Mammary epithelial cell (primary cell): ENCODE data around the gene COLGALT1.

ENCODE experiments used
- EZH2 ChIP-seq: IDR thresholded peaks from 2 replicates; pipeline ENCODE4 v1.6.1; 2012; ENCODE audit warnings: low read length, inconsistent platforms, borderline replicate concordance
- TF ChIP-seq, protein P1 (sequence below), 2 donors: IDR thresholded peaks in 1 of 2; conservative IDR thresholded peaks in 1 of 2; 2 replicates each; pipeline ENCODE4 v1.5.1; 2011 to 2012; ENCODE audit warnings: inconsistent platforms in 2 of 2, low read length in 2 of 2, mild to moderate bottlenecking in 2 of 2, control low read depth in 1 of 2, low read depth in 1 of 2; ENCODE audit not compliant: insufficient read depth in 1 of 2; ENCODE audit errors: extremely low read depth in 1 of 2

DNA sequence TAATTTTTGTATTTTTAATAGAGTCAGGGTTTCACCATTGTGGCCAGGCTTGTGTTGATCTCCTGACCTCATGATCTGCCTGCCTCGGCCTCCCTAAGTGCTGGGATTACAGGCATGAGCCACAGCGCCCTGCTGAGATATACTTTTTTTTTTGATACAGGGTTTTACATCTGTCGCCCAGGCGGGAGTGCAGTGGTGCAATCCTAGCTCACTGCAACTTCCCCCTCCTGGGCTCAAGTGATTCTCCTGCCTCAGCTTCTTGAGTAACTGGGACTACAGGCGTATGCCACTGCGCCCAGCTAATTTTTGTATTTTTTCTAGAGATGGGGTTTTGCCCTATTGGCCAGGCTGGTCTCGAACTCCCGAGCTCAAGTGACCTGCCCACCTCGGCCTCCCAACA is 2.0 kb downstream of the COLGALT1 start:
- TF ChIP-seq, protein P1, sequence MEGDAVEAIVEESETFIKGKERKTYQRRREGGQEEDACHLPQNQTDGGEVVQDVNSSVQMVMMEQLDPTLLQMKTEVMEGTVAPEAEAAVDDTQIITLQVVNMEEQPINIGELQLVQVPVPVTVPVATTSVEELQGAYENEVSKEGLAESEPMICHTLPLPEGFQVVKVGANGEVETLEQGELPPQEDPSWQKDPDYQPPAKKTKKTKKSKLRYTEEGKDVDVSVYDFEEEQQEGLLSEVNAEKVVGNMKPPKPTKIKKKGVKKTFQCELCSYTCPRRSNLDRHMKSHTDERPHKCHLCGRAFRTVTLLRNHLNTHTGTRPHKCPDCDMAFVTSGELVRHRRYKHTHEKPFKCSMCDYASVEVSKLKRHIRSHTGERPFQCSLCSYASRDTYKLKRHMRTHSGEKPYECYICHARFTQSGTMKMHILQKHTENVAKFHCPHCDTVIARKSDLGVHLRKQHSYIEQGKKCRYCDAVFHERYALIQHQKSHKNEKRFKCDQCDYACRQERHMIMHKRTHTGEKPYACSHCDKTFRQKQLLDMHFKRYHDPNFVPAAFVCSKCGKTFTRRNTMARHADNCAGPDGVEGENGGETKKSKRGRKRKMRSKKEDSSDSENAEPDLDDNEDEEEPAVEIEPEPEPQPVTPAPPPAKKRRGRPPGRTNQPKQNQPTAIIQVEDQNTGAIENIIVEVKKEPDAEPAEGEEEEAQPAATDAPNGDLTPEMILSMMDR (conservative IDR thresholded peaks at IDR 0.05 in 1 of 2, IDR thresholded peaks at IDR 0.05 in 1 of 2; ENCODE audit: extremely low read depth in 1 of 2, insufficient read depth in 1 of 2, low read depth in 1 of 2, low read length in 2 of 2), result no peak
- TF ChIP-seq EZH2, result no peak
